HG03196 (cell line): Measurements from ENCODE around the gene CNTNAP5.

Experiments used
- ATAC-seq: cut with Tn5 transposase; IDR thresholded peaks from one replicate; pipeline ENCODE4 v1.9.1; 2021; ENCODE audit not compliant: unreplicated experiment

CNTNAP5 gene

DNA sequence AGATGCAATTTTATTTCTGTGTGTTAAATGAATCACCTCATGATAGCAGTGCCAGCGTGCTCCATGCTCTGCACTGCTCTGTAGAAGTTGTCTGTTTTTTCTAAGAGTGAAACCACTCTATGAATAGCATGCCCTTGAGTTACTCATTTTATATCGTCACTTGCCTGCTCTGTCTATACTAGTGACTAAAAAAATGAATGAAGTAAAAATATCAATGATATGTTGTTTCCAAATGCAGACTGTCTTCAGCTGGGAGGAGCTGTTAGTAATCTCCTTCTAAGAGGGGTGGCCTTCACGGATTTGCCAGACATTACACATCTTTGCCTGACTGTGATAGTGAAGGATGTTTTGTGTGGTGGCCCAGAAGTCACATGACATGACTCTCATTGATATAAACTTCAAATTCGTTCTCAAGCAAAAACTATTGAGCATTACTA is 852.1 kb downstream of the CNTNAP5 start:
- ATAC-seq = no peak

DNA sequence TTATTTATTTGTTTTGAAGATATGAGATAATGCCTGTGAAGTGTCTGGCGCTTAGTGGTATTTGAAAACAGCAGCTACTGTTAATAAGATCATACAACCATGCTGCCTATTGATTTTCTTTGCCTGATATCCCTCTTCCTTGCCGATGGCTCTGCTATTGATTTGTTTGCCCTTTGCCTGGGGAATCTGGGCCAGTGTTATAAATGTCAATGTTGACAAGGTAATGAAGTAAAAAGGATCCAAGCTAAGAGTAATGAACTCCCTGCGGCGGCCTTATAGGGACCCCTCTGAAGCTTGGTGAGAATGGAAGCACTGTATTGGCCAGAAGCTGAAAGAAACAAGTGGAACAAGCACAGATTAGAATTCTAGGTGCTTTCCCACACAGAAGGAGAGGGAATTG is 854.6 kb downstream of the CNTNAP5 start:
- no peak for ATAC-seq

DNA sequence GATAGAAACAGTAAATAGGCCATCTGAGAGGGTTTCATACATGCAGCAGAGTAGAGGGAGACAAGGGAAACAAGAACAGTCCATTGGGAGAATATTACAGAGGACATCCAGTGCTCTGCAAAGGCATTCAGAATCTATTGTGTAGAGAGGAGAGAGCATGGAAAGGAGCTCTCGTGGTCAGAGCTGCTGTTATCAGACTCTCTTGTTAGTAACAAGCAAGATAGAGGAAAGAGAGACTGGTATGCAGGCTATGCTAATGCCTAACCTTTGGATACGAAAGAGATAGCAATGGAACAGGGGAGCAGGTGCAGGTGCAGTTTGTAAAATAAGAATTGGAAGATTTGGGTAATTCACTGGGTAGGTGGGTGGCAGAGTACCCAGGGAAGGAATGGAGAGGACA is 855.9 kb downstream of the CNTNAP5 start:
- ATAC-seq = no peak

DNA sequence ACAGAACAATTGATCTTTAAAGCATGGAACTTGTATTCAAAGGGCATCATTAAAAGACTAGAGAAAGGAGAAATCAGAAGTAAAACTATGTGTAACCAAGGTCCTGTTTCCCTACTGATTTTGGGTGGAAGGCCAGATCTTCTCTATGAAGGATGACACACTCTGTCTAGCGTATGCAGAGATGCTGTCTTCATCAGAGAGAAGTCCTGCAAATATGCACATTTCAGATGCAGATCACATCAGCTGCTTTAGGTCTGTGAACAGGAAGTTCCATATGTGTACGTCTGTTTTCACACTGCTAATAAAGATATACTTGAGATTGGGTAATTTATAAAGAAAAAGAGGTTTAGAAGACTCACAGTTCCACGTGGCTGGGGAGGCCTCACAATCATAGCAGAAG is 857.3 kb downstream of the CNTNAP5 start:
- no peak for ATAC-seq

DNA sequence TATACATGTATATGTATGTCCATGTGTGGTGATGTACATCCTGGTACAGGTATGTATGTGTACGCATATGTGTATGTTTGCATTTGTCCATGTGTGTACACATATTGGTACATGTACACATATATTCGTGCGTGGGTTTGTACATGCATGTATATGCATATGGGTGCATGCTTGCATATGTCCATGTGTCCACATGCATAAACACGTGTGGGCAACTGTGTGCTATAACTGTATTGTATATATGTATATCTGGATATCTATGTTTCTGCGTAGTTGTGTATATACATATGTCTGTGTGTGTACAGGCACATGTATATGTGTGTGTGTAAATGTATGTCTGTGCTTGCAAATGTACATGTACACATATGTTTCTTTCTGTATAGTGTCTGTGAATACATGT is 858.5 kb downstream of the CNTNAP5 start:
- ATAC-seq = no peak

DNA sequence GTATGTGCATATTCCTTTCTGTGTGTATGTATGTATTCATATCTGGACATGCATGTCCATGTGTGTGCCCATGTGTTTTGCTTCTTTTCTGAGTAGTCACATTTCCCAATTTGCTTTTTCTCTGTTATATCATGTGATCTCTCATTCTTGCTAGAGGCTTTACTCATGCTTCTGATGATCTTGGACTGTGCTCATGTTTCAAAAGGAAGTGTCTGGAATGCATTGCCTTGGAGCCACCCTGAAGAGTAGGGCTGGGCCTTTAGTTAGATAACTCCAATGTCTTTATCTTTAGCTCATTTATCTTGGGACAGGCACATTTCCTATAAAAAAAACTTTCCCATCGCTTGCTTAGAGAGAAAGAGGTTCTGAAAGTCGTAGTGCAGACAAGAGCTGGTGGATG is 859.2 kb downstream of the CNTNAP5 start:
- ATAC-seq = no peak

DNA sequence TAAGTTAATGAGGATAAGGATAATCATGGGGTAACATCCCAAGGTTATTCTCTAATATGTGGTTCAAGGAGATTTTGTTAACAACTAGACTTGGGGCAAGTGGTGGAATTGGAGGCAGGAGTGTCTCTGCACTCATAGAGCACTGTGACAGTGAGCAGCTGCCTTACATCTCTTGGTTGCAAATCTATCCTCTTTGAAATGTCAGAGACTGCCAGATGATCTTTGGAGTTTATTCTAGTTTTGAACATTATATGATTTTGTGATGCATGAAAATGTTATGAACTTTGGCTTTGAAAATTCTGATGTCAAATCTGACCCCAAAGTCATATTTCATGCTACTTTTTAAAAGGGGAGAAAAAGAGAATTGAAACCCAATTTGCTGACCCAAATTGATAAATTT is 861.1 kb downstream of the CNTNAP5 start:
- ATAC-seq = no peak

DNA sequence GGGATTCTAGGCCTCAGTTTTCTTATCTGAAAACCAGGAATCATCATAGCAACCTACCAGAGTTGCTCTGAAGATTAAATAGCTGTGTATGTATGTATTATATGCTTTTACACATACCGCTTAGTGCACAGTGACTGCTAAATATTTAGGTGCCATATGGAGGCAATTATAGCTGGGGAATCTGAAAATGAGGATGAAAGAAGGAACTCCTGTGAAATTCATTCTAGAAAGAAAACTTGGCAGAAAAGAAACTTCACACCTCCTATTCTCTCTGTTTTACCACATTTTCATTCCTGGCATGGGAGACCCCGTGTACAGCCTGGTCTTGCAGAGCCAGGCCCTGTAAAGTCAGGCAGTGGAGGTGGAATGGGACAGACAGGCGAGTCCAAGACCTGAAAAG is 862.4 kb downstream of the CNTNAP5 start:
- no peak for ATAC-seq

DNA sequence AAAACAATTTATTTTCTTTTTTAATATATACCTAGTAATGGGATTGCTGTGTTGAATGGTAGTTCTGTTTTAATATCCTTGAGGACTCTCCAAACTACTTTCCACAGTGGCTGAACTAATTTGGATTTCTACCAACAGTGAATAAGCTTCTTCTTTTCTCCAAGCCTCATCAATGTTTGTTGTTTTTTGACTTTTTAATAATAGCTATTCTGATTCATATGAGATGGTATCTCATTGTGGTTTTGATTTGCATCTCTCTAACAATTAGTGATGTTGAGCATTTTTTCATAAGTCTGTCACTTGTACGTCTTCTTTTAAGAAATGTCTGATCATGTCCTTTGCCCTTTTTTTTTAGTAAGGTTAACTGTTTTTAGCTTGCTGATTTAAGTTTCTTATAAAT is 863.3 kb downstream of the CNTNAP5 start:
- ATAC-seq = no peak

DNA sequence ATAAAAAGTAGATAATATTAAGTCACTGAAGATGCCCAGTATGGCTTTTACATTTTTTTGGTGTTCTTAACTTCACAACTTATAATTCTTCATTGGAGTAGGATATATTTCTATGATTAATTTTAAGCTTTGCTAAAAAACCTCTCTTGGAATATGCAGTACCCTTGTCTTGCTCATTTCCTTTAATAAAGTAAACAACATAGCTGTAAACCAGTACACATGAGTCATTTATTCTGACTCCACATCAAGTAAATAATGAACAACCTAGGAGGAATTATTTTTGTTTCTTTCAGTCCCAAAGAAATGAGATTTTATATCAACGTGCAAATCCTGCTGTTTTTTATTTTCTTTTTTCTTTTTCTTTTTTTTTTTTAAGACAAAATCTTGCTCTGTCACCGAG is 869.1 kb downstream of the CNTNAP5 start:
- ATAC-seq = no peak

DNA sequence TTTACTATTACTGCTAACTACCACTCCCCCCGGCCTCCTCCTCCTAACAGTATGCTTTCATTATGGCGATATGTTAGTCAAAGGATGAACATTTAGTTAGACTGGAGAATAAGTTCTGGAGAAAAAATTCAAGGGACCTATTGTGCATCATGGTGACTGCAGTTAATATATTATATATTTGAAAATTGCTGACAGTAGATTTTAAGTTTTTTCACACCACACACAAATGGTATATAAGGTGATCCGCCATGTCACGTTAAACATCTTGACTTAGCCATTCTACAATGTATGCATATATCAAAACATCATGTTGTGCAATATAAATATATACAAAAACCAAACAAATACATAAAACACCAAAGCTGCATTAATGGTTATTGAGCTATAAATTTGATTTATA is 873.7 kb downstream of the CNTNAP5 start:
- no peak for ATAC-seq

DNA sequence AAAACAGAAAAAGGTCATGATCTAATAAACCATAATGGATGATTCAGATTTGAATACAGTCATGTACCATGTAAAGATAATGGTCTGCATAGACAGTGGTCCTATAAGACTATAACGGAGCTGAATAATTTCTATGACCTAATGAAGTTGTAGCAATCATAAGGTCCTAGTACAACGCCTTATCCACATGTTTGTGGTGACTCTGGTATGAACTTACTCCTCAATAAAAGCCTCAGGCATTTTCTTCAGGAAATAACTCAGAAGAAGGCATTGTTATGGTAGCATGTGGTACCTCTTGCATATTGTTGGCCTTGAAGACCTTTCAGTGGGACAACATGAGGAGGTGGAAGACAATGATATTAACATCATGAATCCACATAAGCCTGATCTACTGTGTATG is 883.3 kb downstream of the CNTNAP5 start:
- ATAC-seq = no peak

DNA sequence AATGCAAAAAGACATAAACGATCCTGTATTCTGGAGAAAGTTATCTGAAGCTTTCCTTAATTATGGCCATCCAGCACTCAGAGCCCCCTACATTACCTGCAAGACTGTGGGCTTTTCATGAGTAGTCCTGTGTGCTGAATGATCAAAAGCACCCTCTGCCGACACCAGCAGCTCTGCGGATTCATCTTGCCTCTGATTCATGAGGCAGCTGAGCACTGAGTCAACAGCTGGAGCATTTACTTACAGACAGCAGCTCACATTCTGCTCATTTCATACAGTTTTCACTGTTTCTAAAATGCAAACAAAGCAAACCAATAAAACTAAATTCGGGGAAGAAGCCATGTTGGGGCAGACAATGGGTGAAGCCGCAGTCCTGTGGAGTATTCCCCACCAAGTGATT is 886.5 kb downstream of the CNTNAP5 start:
- no peak for ATAC-seq

DNA sequence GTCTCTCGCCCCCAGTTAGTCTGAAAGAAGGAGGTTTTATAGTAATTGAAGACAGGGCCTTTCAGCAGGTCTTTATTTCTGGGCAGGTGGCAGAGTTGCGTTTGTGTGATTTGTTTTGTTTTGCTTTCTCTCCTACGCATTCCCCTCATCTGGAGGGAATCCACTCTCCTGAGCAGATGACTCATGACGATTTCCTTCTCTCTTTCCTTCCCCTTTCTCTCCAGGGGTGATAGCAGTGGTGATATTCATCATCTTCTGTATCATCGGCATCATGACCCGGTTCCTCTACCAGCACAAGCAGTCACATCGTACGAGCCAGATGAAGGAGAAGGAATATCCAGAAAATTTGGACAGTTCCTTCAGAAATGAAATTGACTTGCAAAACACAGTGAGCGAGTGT is 888.8 kb downstream of the CNTNAP5 start:
- no peak for ATAC-seq

DNA sequence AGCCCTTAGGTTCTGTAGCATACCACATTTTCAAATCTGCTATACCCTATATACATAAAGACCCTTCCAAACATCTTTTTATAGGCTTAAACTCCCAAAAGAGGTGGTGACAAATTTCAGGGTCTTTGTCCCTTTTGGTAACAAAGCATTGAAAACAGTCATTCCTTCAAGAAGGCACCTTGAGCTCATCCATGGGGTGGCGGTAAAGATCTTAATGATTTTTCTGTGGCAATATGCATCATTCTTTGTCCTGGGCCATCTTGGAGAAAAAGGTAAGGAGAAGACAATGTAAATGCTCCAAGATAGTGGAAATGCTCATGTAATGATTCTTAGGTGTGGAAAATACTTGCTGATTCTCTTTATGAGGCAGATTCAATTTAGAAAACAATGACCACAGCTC is 890.5 kb downstream of the CNTNAP5 start:
- no peak for ATAC-seq

DNA sequence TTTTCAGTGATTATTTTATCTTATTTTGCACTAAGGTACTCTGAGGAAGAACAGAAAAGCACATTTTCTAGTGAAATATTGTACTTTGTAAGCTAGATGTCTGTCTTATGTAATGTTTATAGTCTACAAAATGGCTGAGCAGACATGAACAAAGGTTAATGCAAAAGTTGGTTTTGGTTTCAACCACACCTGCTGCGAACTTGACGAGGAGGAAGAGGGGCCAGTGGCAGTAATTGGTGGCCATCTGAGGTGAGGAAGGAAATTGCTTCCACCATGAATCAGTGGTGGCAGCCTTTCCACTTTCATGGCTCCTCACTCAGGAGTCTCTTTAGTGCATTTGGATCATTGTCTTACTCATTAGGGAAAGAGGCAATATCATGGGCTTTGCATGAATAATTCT is 894.2 kb downstream of the CNTNAP5 start:
- no peak for ATAC-seq

DNA sequence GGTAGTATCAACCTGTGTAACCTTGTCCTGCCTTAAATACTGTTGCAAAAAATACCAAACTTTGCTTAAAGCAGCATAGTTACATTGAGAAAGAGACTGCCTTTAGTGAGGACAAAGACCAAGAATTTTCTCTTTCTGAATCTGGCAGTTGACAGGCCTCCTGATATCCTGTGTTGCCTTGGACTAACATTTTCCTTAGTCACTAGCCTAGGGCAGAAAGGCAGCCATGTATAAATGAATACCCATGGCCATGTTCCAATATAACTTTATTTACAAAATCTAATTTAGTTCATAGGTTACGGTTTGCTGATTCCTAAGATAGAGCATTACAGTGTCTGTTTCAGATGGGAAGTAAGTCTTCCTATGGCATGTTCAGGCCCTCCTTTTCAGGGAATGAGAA is 895.4 kb downstream of the CNTNAP5 start:
- no peak for ATAC-seq

DNA sequence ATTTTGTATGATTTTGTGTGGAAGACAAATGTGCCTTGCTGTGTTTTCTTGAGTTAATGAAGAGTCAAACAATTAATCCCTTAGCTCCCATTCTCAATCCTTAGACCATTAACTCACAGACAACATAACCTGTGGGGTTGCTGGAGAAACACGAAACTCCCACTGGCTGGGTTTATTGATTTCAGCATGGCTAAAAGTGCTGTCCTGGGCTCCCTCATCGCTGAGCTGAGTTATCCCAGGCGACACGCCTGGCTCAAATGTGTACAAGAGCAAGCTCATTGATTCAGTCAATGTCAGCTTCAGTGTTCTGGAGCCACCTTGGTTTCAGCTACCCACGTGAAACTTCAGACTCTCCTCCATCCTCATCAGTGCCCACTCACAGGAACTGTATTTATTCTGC is 896.1 kb downstream of the CNTNAP5 start:
- ATAC-seq = no peak

DNA sequence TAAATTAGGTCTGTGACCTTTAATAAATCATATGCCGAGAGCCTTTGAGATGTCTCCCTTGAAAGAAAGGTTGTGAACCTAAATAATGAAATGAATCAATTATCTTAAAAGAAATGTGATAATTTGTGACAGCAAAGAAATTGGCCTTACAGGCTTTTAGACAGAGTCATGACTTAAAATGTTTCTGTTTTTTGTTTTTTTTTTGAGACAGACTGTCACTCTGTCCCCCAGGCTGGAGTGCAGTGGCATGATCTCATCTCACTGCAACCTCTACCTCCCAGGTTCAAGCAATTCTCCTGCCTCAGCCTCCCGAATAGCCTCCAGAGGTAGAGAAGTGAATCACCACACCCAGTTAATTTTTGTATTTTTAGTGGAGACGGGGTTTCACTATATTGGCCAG is 898.0 kb downstream of the CNTNAP5 start:
- ATAC-seq = no peak

DNA sequence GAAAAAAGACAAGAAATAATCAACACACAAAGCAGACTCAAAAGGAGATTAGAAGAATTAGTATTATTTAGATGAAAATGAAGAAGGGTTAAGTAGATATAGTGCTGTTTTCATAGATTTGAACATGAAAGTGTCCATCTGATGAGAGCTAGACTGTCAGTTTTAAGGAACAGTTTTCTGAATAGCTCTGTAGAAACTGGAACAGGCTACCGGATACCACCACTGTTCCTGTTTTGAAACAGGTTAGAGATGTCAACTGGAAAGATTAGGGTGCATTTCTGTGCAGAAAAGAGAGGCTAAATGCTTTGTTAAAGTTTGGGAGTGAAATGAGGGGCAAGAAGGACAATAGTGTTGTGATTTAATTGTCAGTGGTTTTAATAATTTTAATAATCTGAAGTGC is 908.8 kb downstream of the CNTNAP5 start:
- no peak for ATAC-seq

DNA sequence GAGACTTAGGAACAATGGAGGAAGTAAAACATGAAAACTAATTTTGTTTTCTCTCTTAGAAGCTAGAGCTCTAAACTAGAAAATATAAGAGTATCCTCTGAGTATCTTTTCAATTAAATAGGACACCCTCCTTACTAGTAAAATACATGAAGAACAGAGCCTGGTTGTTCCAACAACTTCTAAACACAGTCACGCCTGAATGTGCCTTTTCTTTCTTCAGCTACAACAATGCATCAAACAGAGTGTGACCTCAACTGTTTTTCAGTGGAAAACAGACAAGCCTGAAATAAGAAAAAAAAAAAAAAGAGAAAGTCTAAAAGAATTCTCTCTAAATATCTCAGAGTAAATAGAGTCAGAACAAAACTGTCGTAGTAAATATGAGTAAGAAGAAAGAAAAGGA is 928.8 kb downstream of the CNTNAP5 start:
- no peak for ATAC-seq

DNA sequence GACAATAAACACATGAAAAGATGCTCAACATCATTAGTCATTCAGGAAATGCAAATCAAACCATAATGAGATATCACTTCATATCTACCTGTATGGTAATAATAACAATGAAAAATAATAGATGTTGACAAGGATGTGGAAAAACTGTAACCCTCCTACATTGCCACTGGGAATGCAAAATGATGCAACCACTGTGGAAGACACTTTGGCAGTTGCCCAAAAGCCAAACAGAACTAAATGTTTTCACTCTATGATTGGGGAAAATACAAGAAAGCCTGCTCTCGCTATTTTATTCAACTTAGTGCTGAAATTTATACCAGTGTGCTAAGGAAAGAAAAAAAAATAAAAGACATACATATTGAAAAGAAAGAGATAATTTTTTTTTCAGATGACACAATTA is 934.5 kb downstream of the CNTNAP5 start:
- no peak for ATAC-seq

DNA sequence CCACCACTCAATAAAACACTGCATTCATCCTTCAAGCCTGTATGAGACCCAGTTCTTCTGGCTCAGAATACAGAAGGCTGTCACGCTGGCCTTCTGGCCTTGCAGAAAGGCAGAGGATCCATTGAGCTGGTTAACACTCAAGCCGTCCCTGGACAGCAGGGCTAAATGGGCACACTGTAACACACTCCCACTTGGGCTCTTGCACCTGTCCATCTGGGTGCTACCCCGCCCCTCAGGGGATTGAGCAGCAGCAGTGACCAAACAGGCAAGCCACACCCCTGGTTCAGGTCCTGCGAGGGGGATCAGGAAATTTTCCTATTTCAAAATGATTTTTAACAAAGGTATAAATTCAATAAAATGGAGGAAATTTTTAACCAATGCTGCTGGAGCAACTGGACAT is 936.0 kb downstream of the CNTNAP5 start:
- ATAC-seq = no peak
